Panc1 (cell line): ENCODE results near the gene NSD1.

Experiments
- POLR2AphosphoS5 ChIP-seq: IDR thresholded peaks from 2 replicates; pipeline ENCODE4 v1.6.1; 2012; ENCODE audit warnings: mild to moderate bottlenecking, low read depth, low read length, moderate library complexity
- TF ChIP-seq, protein P1 (sequence below): fragments of 450-650 bp; IDR thresholded peaks from 2 replicates; pipeline ENCODE4 v1.5.1; 2017; ENCODE audit warnings: mild to moderate bottlenecking
- TF ChIP-seq, protein P2 (sequence below), 2 experiments: IDR thresholded peaks; 2 replicates each; pipeline ENCODE4 v1.6.1; 2011 to 2012; ENCODE audit warnings: low read depth in 2 of 2, control low read depth in 1 of 2, low read length in 1 of 2, mild to moderate bottlenecking in 1 of 2, moderate library complexity in 1 of 2; ENCODE audit not compliant: insufficient read depth in 1 of 2

DNA sequence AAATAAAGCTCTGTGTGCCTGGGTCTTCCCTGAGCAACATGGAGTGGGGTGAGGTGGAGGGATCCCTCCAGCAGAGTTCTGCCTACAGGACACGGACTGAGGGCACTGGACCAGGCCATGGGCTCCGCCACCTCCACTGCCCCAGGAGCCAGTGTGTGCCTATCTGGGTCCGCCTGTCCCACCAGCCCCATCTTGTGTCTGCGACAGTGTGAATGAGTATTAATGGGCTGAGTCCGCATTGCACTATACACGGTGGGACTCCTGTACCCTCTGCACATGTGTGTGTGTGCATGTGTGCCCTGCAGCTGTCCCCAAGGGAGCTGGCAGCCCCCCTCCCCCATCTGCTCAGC is 35.5 kb upstream of the NSD1 start:
- TF ChIP-seq, protein P1, sequence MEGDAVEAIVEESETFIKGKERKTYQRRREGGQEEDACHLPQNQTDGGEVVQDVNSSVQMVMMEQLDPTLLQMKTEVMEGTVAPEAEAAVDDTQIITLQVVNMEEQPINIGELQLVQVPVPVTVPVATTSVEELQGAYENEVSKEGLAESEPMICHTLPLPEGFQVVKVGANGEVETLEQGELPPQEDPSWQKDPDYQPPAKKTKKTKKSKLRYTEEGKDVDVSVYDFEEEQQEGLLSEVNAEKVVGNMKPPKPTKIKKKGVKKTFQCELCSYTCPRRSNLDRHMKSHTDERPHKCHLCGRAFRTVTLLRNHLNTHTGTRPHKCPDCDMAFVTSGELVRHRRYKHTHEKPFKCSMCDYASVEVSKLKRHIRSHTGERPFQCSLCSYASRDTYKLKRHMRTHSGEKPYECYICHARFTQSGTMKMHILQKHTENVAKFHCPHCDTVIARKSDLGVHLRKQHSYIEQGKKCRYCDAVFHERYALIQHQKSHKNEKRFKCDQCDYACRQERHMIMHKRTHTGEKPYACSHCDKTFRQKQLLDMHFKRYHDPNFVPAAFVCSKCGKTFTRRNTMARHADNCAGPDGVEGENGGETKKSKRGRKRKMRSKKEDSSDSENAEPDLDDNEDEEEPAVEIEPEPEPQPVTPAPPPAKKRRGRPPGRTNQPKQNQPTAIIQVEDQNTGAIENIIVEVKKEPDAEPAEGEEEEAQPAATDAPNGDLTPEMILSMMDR, result no peak
- TF ChIP-seq, protein P2, sequence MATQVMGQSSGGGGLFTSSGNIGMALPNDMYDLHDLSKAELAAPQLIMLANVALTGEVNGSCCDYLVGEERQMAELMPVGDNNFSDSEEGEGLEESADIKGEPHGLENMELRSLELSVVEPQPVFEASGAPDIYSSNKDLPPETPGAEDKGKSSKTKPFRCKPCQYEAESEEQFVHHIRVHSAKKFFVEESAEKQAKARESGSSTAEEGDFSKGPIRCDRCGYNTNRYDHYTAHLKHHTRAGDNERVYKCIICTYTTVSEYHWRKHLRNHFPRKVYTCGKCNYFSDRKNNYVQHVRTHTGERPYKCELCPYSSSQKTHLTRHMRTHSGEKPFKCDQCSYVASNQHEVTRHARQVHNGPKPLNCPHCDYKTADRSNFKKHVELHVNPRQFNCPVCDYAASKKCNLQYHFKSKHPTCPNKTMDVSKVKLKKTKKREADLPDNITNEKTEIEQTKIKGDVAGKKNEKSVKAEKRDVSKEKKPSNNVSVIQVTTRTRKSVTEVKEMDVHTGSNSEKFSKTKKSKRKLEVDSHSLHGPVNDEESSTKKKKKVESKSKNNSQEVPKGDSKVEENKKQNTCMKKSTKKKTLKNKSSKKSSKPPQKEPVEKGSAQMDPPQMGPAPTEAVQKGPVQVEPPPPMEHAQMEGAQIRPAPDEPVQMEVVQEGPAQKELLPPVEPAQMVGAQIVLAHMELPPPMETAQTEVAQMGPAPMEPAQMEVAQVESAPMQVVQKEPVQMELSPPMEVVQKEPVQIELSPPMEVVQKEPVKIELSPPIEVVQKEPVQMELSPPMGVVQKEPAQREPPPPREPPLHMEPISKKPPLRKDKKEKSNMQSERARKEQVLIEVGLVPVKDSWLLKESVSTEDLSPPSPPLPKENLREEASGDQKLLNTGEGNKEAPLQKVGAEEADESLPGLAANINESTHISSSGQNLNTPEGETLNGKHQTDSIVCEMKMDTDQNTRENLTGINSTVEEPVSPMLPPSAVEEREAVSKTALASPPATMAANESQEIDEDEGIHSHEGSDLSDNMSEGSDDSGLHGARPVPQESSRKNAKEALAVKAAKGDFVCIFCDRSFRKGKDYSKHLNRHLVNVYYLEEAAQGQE (IDR thresholded peaks at IDR 0.05; ENCODE audit: insufficient read depth in 1 of 2, low read depth in 2 of 2, low read length in 1 of 2), result no peak
- no peak for TF ChIP-seq POLR2AphosphoS5
